ENCODE results near the gene STARD13. TPM values are rescaled to one million over a fixed set of nuclear protein-coding genes. Genes with fewer than 3 reads are reported as not detected.

The STARD13 gene
- total RNA-seq, 1 experiment from 2014 or later, result 9.1 TPM

DNA sequence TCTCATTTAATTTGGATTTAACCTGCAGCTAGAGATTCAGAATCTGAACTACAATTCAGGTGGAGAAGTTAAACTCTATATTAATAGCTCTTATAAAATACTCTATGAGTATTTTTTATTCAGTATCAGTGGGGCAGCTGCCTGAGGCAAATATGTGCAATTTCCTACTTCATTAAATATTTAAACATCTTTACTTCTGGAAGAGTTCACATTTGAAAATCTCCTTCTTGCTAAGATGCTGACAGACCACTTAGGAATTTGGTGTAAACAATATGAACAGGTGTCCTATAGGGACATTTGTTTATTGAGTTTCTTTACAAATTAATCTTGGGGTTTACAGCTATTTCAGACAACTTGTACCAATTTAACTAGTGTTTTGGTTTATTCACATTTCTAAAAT, 20.4 kb downstream of the STARD13 start:
- Mint-ChIP-seq H3K27ac (ENCODE audit: unreplicated experiment) (no peak overlapping the region), H3K4me1 (ENCODE audit: low read depth, unreplicated experiment) (peaks cover 7% of the 10 kb centered on the region), H3K4me3 (ENCODE audit: unreplicated experiment) (no peak overlapping the region), H3K36me3 (ENCODE audit: insufficient read depth, unreplicated experiment) (no peaks in the 10 kb centered on the region), H3K9me3 (ENCODE audit: unreplicated experiment) (no peaks in the 10 kb centered on the region), H3K27me3 (ENCODE audit: insufficient read depth, unreplicated experiment) (no peaks in the 10 kb centered on the region)
- H3K36me3 ChIP-seq (ENCODE audit: control insufficient read depth, insufficient read depth, low read length), result no peaks in the 10 kb centered on the region
- DNase-seq, result no peak
- CTCF ChIA-PET, result no interaction called here
- H3K4me1 ChIP-seq, result 0 out of 2 replicates have a peak, but pooled peaks cover 3% of the 10 kb centered on the region
- POLR2A ChIA-PET, result no interaction called here
- TF ChIP-seq, protein P1, sequence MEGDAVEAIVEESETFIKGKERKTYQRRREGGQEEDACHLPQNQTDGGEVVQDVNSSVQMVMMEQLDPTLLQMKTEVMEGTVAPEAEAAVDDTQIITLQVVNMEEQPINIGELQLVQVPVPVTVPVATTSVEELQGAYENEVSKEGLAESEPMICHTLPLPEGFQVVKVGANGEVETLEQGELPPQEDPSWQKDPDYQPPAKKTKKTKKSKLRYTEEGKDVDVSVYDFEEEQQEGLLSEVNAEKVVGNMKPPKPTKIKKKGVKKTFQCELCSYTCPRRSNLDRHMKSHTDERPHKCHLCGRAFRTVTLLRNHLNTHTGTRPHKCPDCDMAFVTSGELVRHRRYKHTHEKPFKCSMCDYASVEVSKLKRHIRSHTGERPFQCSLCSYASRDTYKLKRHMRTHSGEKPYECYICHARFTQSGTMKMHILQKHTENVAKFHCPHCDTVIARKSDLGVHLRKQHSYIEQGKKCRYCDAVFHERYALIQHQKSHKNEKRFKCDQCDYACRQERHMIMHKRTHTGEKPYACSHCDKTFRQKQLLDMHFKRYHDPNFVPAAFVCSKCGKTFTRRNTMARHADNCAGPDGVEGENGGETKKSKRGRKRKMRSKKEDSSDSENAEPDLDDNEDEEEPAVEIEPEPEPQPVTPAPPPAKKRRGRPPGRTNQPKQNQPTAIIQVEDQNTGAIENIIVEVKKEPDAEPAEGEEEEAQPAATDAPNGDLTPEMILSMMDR (IDR thresholded peaks at IDR 0.05; ENCODE audit: insufficient read depth in 1 of 2, low read depth in 1 of 2, low read length in 1 of 2, severe bottlenecking in 1 of 2, unreplicated experiment in 1 of 2), result no peak
- H3K4me3 ChIP-seq (ENCODE audit: low read depth, low read length), result no peak overlapping the region
- intact Hi-C loops (cut with micrococcal nuclease; ENCODE audit: unreplicated experiment), result no loop called here
- H3K27me3 ChIP-seq (replicated peaks; ENCODE audit: control insufficient read depth, insufficient read depth, low read length), result no peaks in the 10 kb centered on the region
- BruUV-seq (replicated peaks), result no TSS peak
- no peaks in the 10 kb centered on the region for H3K9me3 ChIP-seq

DNA sequence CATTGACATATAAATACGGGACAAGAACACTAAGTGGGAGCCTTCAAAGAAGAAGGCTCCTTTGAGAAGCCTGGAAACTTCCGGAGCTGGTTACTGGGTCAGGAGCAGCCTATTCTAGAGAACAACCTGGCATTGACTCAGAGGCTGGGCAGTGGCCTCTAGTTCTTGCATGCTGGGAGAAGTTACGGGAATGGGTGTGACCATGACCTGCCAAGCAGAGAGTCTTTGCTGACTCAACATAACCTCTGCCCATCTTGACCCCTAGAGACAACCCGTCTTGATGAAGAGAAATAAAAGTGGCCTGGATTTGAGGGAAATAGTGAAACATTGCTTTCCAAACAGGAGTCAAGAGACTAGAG, 21.0 kb downstream of the STARD13 start:
- TF ChIP-seq, protein P1 (IDR thresholded peaks at IDR 0.05; ENCODE audit: insufficient read depth in 1 of 2, low read depth in 1 of 2, low read length in 1 of 2, severe bottlenecking in 1 of 2, unreplicated experiment in 1 of 2), result no peak
- no TSS peak for BruUV-seq (replicated peaks)
- Mint-ChIP-seq H3K27ac (ENCODE audit: unreplicated experiment) (no peak overlapping the region), H3K27me3 (ENCODE audit: insufficient read depth, unreplicated experiment) (no peaks in the 10 kb centered on the region), H3K9me3 (ENCODE audit: unreplicated experiment) (no peaks in the 10 kb centered on the region), H3K36me3 (ENCODE audit: insufficient read depth, unreplicated experiment) (no peaks in the 10 kb centered on the region), H3K4me1 (ENCODE audit: low read depth, unreplicated experiment) (peaks cover 7% of the 10 kb centered on the region), H3K4me3 (ENCODE audit: unreplicated experiment) (no peak overlapping the region)
- Histone ChIP-seq H3K27me3 (replicated peaks; ENCODE audit: control insufficient read depth, insufficient read depth, low read length) (no peaks in the 10 kb centered on the region), H3K9me3 (no peaks in the 10 kb centered on the region), H3K4me3 (ENCODE audit: low read depth, low read length) (no peak overlapping the region), H3K4me1 (0 out of 2 replicates have a peak, but pooled peaks cover 3% of the 10 kb centered on the region), H3K36me3 (ENCODE audit: control insufficient read depth, insufficient read depth, low read length) (no peaks in the 10 kb centered on the region)
- ChIA-PET POLR2A (no interaction called here), CTCF (no interaction called here)
- no peak for DNase-seq
- intact Hi-C loops (cut with micrococcal nuclease; ENCODE audit: unreplicated experiment), result no loop called here

DNA sequence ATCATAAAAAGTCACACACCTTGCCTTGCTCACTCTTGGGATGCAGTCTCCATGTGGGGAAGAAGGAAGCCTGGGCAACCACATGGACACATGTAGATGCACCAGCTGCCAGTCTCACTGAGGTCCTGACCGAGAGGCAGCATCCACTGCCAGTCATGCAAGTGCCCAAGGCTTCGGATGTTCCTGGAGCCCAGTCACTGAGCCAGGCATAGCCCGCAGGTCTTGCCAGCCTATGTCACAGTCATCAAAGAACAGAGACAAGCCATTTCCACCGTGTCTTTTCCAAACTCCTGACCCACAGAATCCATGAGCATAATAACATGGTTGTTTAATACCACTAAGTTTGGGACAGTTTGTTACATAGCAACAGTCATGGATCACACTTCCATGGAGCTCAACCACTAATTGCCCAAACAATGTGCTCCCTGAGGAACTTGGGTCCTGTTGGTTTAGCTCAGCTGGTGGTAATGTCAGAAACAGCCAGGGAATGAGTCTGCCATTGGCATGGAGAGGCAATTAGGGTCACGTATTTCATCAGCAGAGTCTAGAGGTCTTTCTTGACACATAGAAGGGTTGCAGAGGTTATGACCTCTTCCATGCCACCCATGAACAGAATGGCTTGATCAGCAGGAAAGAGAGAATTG, 21.5 kb downstream of the STARD13 start:
- ChIA-PET POLR2A (no interaction called here), CTCF (no interaction called here)
- TF ChIP-seq, protein P1 (IDR thresholded peaks at IDR 0.05; ENCODE audit: insufficient read depth in 1 of 2, low read depth in 1 of 2, low read length in 1 of 2, severe bottlenecking in 1 of 2, unreplicated experiment in 1 of 2), result no peak
- Histone ChIP-seq H3K36me3 (ENCODE audit: control insufficient read depth, insufficient read depth, low read length) (no peaks in the 10 kb centered on the region), H3K4me3 (ENCODE audit: low read depth, low read length) (no peak overlapping the region), H3K9me3 (no peaks in the 10 kb centered on the region), H3K27me3 (replicated peaks; ENCODE audit: control insufficient read depth, insufficient read depth, low read length) (no peaks in the 10 kb centered on the region), H3K4me1 (0 out of 2 replicates have a peak, but pooled peaks cover 3% of the 10 kb centered on the region)
- Mint-ChIP-seq H3K9me3 (ENCODE audit: unreplicated experiment) (no peaks in the 10 kb centered on the region), H3K4me3 (ENCODE audit: unreplicated experiment) (no peak overlapping the region), H3K4me1 (ENCODE audit: low read depth, unreplicated experiment) (peaks cover 7% of the 10 kb centered on the region), H3K36me3 (ENCODE audit: insufficient read depth, unreplicated experiment) (no peaks in the 10 kb centered on the region), H3K27ac (ENCODE audit: unreplicated experiment) (no peak overlapping the region), H3K27me3 (ENCODE audit: insufficient read depth, unreplicated experiment) (no peaks in the 10 kb centered on the region)
- no TSS peak for BruUV-seq (replicated peaks)
- DNase-seq, result no peak
- intact Hi-C loops (cut with micrococcal nuclease; ENCODE audit: unreplicated experiment), result no loop called here

Data from Caco-2 (cell line).